PFSK-1 (cell line): ENCODE results near the gene COIL.

ENCODE experiments used
- FOXP2 ChIP-seq: optimal IDR thresholded peaks from 2 replicates; pipeline ENCODE3; 2011; ENCODE audit warnings: borderline replicate concordance, control low read depth, inconsistent platforms; ENCODE audit not compliant: insufficient read depth; ENCODE audit errors: extremely low read length, extremely low read depth
- POLR2AphosphoS5 ChIP-seq: IDR thresholded peaks from 2 replicates; pipeline ENCODE4 v1.6.1; 2012; ENCODE audit warnings: low read depth, mild to moderate bottlenecking, control low read depth, low read length, moderate library complexity
- REST ChIP-seq, 2 experiments: IDR thresholded peaks; 2 replicates each; pipeline versions ENCODE4 v1.6.1 to v1.8.0; 2011 to 2012; ENCODE audit warnings: low read depth in 2 of 2, low read length in 2 of 2, control low read depth in 1 of 2, inconsistent platforms in 1 of 2, mild to moderate bottlenecking in 1 of 2, moderate library complexity in 1 of 2; ENCODE audit not compliant: insufficient read depth in 1 of 2
- SIN3A ChIP-seq: IDR thresholded peaks from 2 replicates; pipeline ENCODE4 v1.6.1; 2012; ENCODE audit warnings: mild to moderate bottlenecking, low read length, moderate library complexity, borderline replicate concordance; ENCODE audit not compliant: insufficient read depth
- TAF1 ChIP-seq: IDR thresholded peaks from 2 replicates; pipeline ENCODE4 v1.6.1; 2012; ENCODE audit warnings: low read length, control low read depth, borderline replicate concordance; ENCODE audit not compliant: insufficient read depth

COIL gene

GRCh38 chr17:57006040-57006439 lies 45.2 kb upstream of the COIL start:
- TF ChIP-seq REST (IDR thresholded peaks at IDR 0.05; ENCODE audit: insufficient read depth in 1 of 2, low read depth in 2 of 2, low read length in 2 of 2) (no peak), SIN3A (no peak), TAF1 (no peak), FOXP2 (no peak), POLR2AphosphoS5 (no peak)

GRCh38 chr17:57004944-57005579 lies 44.2 kb upstream of the COIL start:
- no peak for TF ChIP-seq TAF1
- no peak for TF ChIP-seq POLR2AphosphoS5
- TF ChIP-seq FOXP2, result no peak
- TF ChIP-seq SIN3A, result no peak
- no peak for TF ChIP-seq REST (IDR thresholded peaks at IDR 0.05; ENCODE audit: insufficient read depth in 1 of 2, low read depth in 2 of 2, low read length in 2 of 2)

GRCh38 chr17:57002904-57003303 lies 42.1 kb upstream of the COIL start:
- TF ChIP-seq TAF1 (no peak), FOXP2 (no peak), POLR2AphosphoS5 (no peak), REST (IDR thresholded peaks at IDR 0.05; ENCODE audit: insufficient read depth in 1 of 2, low read depth in 2 of 2, low read length in 2 of 2) (no peak), SIN3A (no peak)

- no peak for TF ChIP-seq REST (IDR thresholded peaks at IDR 0.05; ENCODE audit: insufficient read depth in 1 of 2, low read depth in 2 of 2, low read length in 2 of 2)
- TF ChIP-seq TAF1, result no peak
- no peak for TF ChIP-seq SIN3A
- TF ChIP-seq FOXP2, result no peak
Observed at GRCh38 chr17:57001541-57001940, 40.7 kb upstream of the COIL start.

GRCh38 chr17:56997313-56997712 lies 36.5 kb upstream of the COIL start:
- TF ChIP-seq FOXP2 (no peak), SIN3A (no peak), TAF1 (no peak)
